Activated gamma-delta T cell treated with anti-CD3 and anti-CD28 coated beads, Interleukin-2, amount 50 U/mL, for 16 hours (primary cell): Measurements from ENCODE around the gene KDM5A.
"Not testable (repeated sequence)": the region's sequence is repeated elsewhere in the genome, so short reads cannot be mapped to it uniquely, and the experiment has no call there.

Experiments used
- DNase-seq: peaks from one replicate; pipeline ENCODE4 v3.0.0-alpha.2; 2020; ENCODE audit warnings: low read depth

The KDM5A gene

GRCh38 chr12:389142-390096, at the start of gene KDM5A:
KDM5A (minus strand) TSS chr12:389320; CDS start chr12:389091, 229 bp downstream.
- DNase-seq, result peak; percentile 84

- not testable (repeated sequence) for DNase-seq
Measured at GRCh38 chr12:435737-436136, 46.6 kb upstream of the KDM5A start.

GRCh38 chr12:422526-422925, 33.4 kb upstream of the KDM5A start:
- no peak for DNase-seq

GRCh38 chr12:418432-418831, 29.3 kb upstream of the KDM5A start:
- DNase-seq, result no peak

GRCh38 chr12:414859-415258, 25.7 kb upstream of the KDM5A start:
- no peak for DNase-seq

- no peak for DNase-seq
Measured at GRCh38 chr12:402029-402389, 12.9 kb upstream of the KDM5A start.

- peak; percentile 89 for DNase-seq
Measured at GRCh38 chr12:401235-402028, 12.3 kb upstream of the KDM5A start, which contains the start of gene CCDC77. CCDC77 (plus strand) TSS chr12:401644; CDS start chr12:409384, 7,740 bp downstream.

GRCh38 chr12:400828-401227, 11.7 kb upstream of the KDM5A start:
- no peak for DNase-seq

- DNase-seq, result peak; percentile 28
Measured at GRCh38 chr12:388541-389141, 479 bp downstream of the KDM5A start.

GRCh38 chr12:388012-388411, 1.1 kb downstream of the KDM5A start:
- DNase-seq, result no peak

- DNase-seq, result no peak
Measured at GRCh38 chr12:386651-387050, 2.5 kb downstream of the KDM5A start.

- DNase-seq, result not testable (repeated sequence)
Measured at GRCh38 chr12:370739-371485, 18.2 kb downstream of the KDM5A start.

- DNase-seq, result no peak
Measured at GRCh38 chr12:367972-368371, 21.1 kb downstream of the KDM5A start.

- DNase-seq, result no peak
Measured at GRCh38 chr12:366820-367219, 22.3 kb downstream of the KDM5A start.

GRCh38 chr12:359091-359490, 30.0 kb downstream of the KDM5A start:
- no peak for DNase-seq

GRCh38 chr12:356276-356988, 32.7 kb downstream of the KDM5A start:
- DNase-seq, result no peak

GRCh38 chr12:351197-351596, 37.9 kb downstream of the KDM5A start:
- DNase-seq, result not testable (repeated sequence)

GRCh38 chr12:349625-350024, 39.5 kb downstream of the KDM5A start:
- DNase-seq, result not testable (repeated sequence)

- not testable (repeated sequence) for DNase-seq
Measured at GRCh38 chr12:343036-343435, 46.1 kb downstream of the KDM5A start.

- DNase-seq, result no peak
Measured at GRCh38 chr12:337039-337438, 52.1 kb downstream of the KDM5A start.

- DNase-seq, result no peak
Measured at GRCh38 chr12:334125-334524, 55.0 kb downstream of the KDM5A start.
